Measurements from ENCODE around the gene NPY2R.

The NPY2R gene

GRCh38 chr4:155263480-155263879 lies 55.0 kb downstream of the NPY2R start:
- no peak for ATAC-seq
- TF ChIP-seq BACH2 (CRISPR knock-in tag; IDR thresholded peaks at IDR 0.05; ENCODE audit: borderline replicate concordance) (no peak), SNAI2 (CRISPR knock-in tag; IDR thresholded peaks at IDR 0.05) (no peak), ZNF565 (CRISPR knock-in tag; conservative IDR thresholded peaks at IDR 0.05; ENCODE audit: low read depth) (no peak), PPARA (CRISPR knock-in tag; IDR thresholded peaks at IDR 0.05; ENCODE audit: borderline replicate concordance) (no peak), TCF4 (CRISPR knock-in tag; IDR thresholded peaks at IDR 0.05; ENCODE audit: borderline replicate concordance) (no peak), CSDC2 (CRISPR knock-in tag; IDR thresholded peaks at IDR 0.05) (no peak)

- TF ChIP-seq BACH2 (CRISPR knock-in tag; IDR thresholded peaks at IDR 0.05; ENCODE audit: borderline replicate concordance) (no peak), ZNF565 (CRISPR knock-in tag; conservative IDR thresholded peaks at IDR 0.05; ENCODE audit: low read depth) (no peak), ISL1 (CRISPR knock-in tag; IDR thresholded peaks at IDR 0.05) (no peak), ZFP3 (CRISPR knock-in tag; IDR thresholded peaks at IDR 0.05) (no peak), GLIS3 (CRISPR knock-in tag; IDR thresholded peaks at IDR 0.05) (no peak), PATZ1 (CRISPR knock-in tag; IDR thresholded peaks at IDR 0.05; ENCODE audit: borderline replicate concordance) (no peak), TCF4 (CRISPR knock-in tag; IDR thresholded peaks at IDR 0.05; ENCODE audit: borderline replicate concordance) (no peak)
Observed at GRCh38 chr4:155265113-155265512, 56.7 kb downstream of the NPY2R start.

More at GRCh38 chr4:155265113-155265512, 56.7 kb downstream of the NPY2R start:
- ATAC-seq = no peak

Measured in SK-N-SH treated with all-trans-retinoic acid at 6 μM for 48 hours (cell line).